H1 (cell line): Measurements from ENCODE around the gene ADD3.

Experiments
- CHD1 ChIP-seq: IDR thresholded peaks from 2 replicates; pipeline ENCODE4 v1.6.1; 2012; ENCODE audit warnings: low read depth, low read length, improper control_type of control experiment
- CREB1 ChIP-seq: IDR thresholded peaks from 2 replicates; pipeline ENCODE4 v1.6.1; 2012; ENCODE audit warnings: inconsistent platforms
- CTCF ChIP-seq, 3 experiments: IDR thresholded peaks; 1 replicate in 2 of 3; 2 replicates in 1 of 3; pipeline versions ENCODE4 v1.5.1 to v1.6.1; 2011; ENCODE audit warnings: low read length in 3 of 3, mild to moderate bottlenecking in 3 of 3, inconsistent platforms in 2 of 3, low read depth in 1 of 3, moderate library complexity in 1 of 3; ENCODE audit not compliant: insufficient read depth in 1 of 3; ENCODE audit errors: control extremely low read depth in 1 of 3
- MAFK ChIP-seq: IDR thresholded peaks from 2 replicates; pipeline ENCODE4 v1.6.1; 2012; ENCODE audit warnings: low read depth, mild to moderate bottlenecking, improper control_type of control experiment, low read length
- MAX ChIP-seq: IDR thresholded peaks from 2 replicates; pipeline ENCODE4 v1.6.1; 2012; ENCODE audit warnings: inconsistent platforms
- POLR2A ChIP-seq, 2 experiments: IDR thresholded peaks; 1 replicate in 1 of 2; 2 replicates in 1 of 2; pipeline ENCODE4 v1.6.1; 2011; ENCODE audit warnings: low read depth in 2 of 2, low read length in 2 of 2, mild to moderate bottlenecking in 2 of 2; ENCODE audit errors: control extremely low read depth in 1 of 2
- POLR2AphosphoS5 ChIP-seq: IDR thresholded peaks from 2 replicates; pipeline ENCODE4 v1.6.1; 2011; ENCODE audit warnings: low read depth, low read length
- RNF2 ChIP-seq: fragments of 200-900, 300-1000 bp; sonication (generic); IDR thresholded peaks from 2 replicates; pipeline ENCODE4 v1.7.1; 2016; ENCODE audit warnings: borderline replicate concordance, low read depth, mild to moderate bottlenecking, antibody characterized with exemption, low read length; ENCODE audit not compliant: poor library complexity, severe bottlenecking; ENCODE audit errors: missing control alignments
- TCF12 ChIP-seq: IDR thresholded peaks from 2 replicates; pipeline ENCODE4 v1.6.1; 2011; ENCODE audit warnings: low read depth, mild to moderate bottlenecking, low read length

- TF ChIP-seq CTCF (IDR thresholded peaks at IDR 0.05; ENCODE audit: control extremely low read depth in 1 of 3, insufficient read depth in 1 of 3, low read depth in 1 of 3, low read length in 3 of 3) (no peak), MAX (no peak), MAFK (no peak), CREB1 (no peak), POLR2A (IDR thresholded peaks at IDR 0.05; ENCODE audit: control extremely low read depth in 1 of 2, low read depth in 2 of 2, low read length in 2 of 2) (no peak), RNF2 (no peak), CHD1 (no peak), POLR2AphosphoS5 (no peak), TCF12 (no peak)
These were observed 16.4 kb upstream of the ADD3 start for GRCh38 chr10:109991266-109991855.
